GM12892 (cell line): ENCODE data around the gene HSD17B8.

ENCODE experiments used
- POLR2A ChIP-seq: IDR thresholded peaks from 2 replicates; pipeline ENCODE4 v1.6.1; 2011; ENCODE audit warnings: low read depth, low read length, control low read depth
- POLR2AphosphoS5 ChIP-seq: IDR thresholded peaks from 2 replicates; pipeline ENCODE4 v1.6.1; 2011; ENCODE audit warnings: low read depth, low read length, control low read depth
- TAF1 ChIP-seq: IDR thresholded peaks from 2 replicates; pipeline ENCODE4 v1.6.1; 2011; ENCODE audit warnings: low read depth, mild to moderate bottlenecking, control low read depth, low read length, borderline replicate concordance

GRCh38 chr6:33248932-33249731 is 44.7 kb downstream of the HSD17B8 start:
- peak; percentile 94 for TF ChIP-seq POLR2AphosphoS5
- peak; percentile 96 for TF ChIP-seq POLR2A
- peak; percentile 56; the same call in 1 of the 2 replicates for TF ChIP-seq TAF1
